ENCODE data around the gene TMEFF1. TPM values are rescaled to one million over a fixed set of nuclear protein-coding genes. Genes with fewer than 3 reads are reported as not detected.
"Not testable (repeated sequence)": the region's sequence is repeated elsewhere in the genome, so short reads cannot be mapped to it uniquely, and the experiment has no call there.

TMEFF1 gene
- total RNA-seq, 1 donor from 2014 or later = 0.13 TPM

DNA sequence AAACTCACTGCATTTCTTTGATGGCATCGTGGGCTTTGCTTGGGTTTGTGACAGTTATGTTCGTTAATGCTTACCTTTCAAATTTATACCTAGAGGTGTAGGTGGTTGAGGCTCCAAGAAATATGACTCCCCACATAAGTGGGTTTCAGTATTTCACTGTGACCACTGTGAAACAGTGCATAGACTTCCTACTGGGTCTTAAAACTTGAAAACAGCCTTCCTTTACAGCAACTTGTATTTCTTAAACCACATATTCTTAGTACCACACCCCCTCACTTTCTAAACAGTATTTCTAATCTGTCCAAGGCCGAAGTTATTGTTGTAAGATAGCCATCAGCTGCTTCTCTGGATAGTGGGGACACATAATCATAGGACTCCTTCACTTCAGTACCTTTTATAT is 48.3 kb downstream of the TMEFF1 start:
- no peaks in the 10 kb centered on the region for H3K9me3 Mint-ChIP-seq
- DNase-seq (ENCODE audit: low spot score) = no peak
- H3K4me1 Mint-ChIP-seq (ENCODE audit: low read depth) = no peaks in the 10 kb centered on the region
- H3K27me3 Mint-ChIP-seq (ENCODE audit: insufficient read depth) = no peaks in the 10 kb centered on the region
- H3K27ac Mint-ChIP-seq = no peak overlapping the region
- intact Hi-C loops (cut with micrococcal nuclease) = no loop called here
- no peaks in the 10 kb centered on the region for H3K36me3 Mint-ChIP-seq (ENCODE audit: low read depth)
- H3K4me3 Mint-ChIP-seq = no peak overlapping the region

- H3K4me1 Mint-ChIP-seq (ENCODE audit: low read depth) = no peaks in the 10 kb centered on the region
- H3K9me3 Mint-ChIP-seq = no peaks in the 10 kb centered on the region
- H3K27me3 Mint-ChIP-seq (ENCODE audit: insufficient read depth) = no peaks in the 10 kb centered on the region
- H3K36me3 Mint-ChIP-seq (ENCODE audit: low read depth) = no peaks in the 10 kb centered on the region
- no peak overlapping the region for H3K27ac Mint-ChIP-seq
- DNase-seq (ENCODE audit: low spot score) = no peak
- H3K4me3 Mint-ChIP-seq = no peak overlapping the region
- intact Hi-C loops (cut with micrococcal nuclease) = no loop called here
Measured at GRCh38 chr9:100525563-100525962, 52.6 kb downstream of the TMEFF1 start.

DNA sequence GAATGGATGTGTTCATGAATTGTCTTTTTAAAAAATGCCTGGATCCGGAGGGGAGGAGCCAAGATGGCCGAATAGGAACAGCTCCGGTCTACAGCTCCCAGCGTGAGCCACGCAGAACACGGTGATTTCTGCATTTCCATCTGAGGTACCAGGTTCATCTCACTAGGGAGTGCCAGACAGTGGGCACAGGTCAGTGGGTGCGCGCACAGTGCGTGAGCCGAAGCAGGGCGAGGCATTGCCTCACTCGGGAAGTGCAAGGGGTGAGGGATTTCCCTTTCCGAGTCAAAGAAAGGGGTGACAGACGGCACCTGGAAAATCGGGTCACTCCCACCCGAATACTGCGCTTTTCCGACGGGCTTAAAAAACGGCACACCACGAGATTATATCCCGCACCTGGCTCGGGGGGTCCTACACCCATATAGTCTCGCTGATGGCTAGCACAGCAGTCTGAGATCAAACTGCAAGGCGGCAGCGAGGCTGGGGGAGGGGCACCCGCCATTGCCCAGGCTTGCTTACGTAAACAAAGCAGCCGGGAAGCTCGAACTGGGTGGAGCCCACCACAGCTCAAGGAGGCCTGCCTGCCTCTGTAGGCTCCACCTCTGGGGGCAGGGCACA is 54.3 kb downstream of the TMEFF1 start:
- H3K9me3 Mint-ChIP-seq; intact Hi-C loops (cut with micrococcal nuclease); H3K4me3 Mint-ChIP-seq; H3K36me3 Mint-ChIP-seq (ENCODE audit: low read depth); H3K27ac Mint-ChIP-seq; DNase-seq (ENCODE audit: low spot score); H3K27me3 Mint-ChIP-seq (ENCODE audit: insufficient read depth); H3K4me1 Mint-ChIP-seq (ENCODE audit: low read depth): not testable (repeated sequence)

GRCh38 chr9:100534401-100534800 is 61.5 kb downstream of the TMEFF1 start:
- H3K36me3 Mint-ChIP-seq (ENCODE audit: low read depth) = no peaks in the 10 kb centered on the region
- peaks cover 3% of the 10 kb centered on the region for H3K27me3 Mint-ChIP-seq (ENCODE audit: insufficient read depth)
- H3K4me3 Mint-ChIP-seq = no peak overlapping the region
- H3K4me1 Mint-ChIP-seq (ENCODE audit: low read depth) = no peaks in the 10 kb centered on the region
- no peak for DNase-seq (ENCODE audit: low spot score)
- intact Hi-C loops (cut with micrococcal nuclease) = no loop called here
- H3K27ac Mint-ChIP-seq = no peak overlapping the region
- H3K9me3 Mint-ChIP-seq = no peaks in the 10 kb centered on the region

GRCh38 chr9:100540327-100540726 is 67.4 kb downstream of the TMEFF1 start:
- H3K27me3 Mint-ChIP-seq (ENCODE audit: insufficient read depth) = no peaks in the 10 kb centered on the region

DNA sequence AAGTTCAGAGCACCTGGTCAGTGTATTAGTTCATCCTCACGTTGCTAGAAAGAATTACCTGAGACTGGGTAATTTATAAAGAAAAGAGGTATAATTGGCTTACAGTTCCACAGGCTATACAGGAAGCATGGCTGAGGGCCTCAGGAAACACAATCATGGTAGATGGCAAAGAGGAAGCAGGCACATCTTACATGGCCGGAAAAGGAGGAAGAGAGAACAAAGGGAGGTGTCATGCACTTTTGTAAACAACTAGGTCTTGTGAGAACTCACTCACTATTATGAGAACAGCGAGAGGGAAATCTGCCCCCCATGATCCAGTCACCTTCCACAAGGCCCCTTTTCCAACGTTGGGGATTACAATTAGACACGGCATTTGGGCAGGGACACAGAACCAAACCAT is 76.1 kb downstream of the TMEFF1 start:
- no peak overlapping the region for H3K27ac Mint-ChIP-seq
- no peak overlapping the region for H3K4me3 Mint-ChIP-seq
- H3K27me3 Mint-ChIP-seq (ENCODE audit: insufficient read depth) = no peaks in the 10 kb centered on the region
- no peak for DNase-seq (ENCODE audit: low spot score)
- H3K36me3 Mint-ChIP-seq (ENCODE audit: low read depth) = no peaks in the 10 kb centered on the region
- H3K9me3 Mint-ChIP-seq = peaks cover 11% of the 10 kb centered on the region
- intact Hi-C loops (cut with micrococcal nuclease) = no loop called here
- no peaks in the 10 kb centered on the region for H3K4me1 Mint-ChIP-seq (ENCODE audit: low read depth)

More at GRCh38 chr9:100540327-100540726, 67.4 kb downstream of the TMEFF1 start:
- intact Hi-C loops (cut with micrococcal nuclease) = no loop called here
- no peaks in the 10 kb centered on the region for H3K36me3 Mint-ChIP-seq (ENCODE audit: low read depth)
- H3K4me3 Mint-ChIP-seq = no peak overlapping the region
- no peaks in the 10 kb centered on the region for H3K4me1 Mint-ChIP-seq (ENCODE audit: low read depth)
- H3K9me3 Mint-ChIP-seq = peaks cover 12% of the 10 kb centered on the region
- DNase-seq (ENCODE audit: low spot score) = no peak
- H3K27ac Mint-ChIP-seq = no peak overlapping the region

GRCh38 chr9:100554935-100555401 is 82.0 kb downstream of the TMEFF1 start:
- no peak for DNase-seq (ENCODE audit: low spot score)
- Mint-ChIP-seq H3K27me3 (ENCODE audit: insufficient read depth) (no peaks in the 10 kb centered on the region), H3K36me3 (ENCODE audit: low read depth) (no peaks in the 10 kb centered on the region), H3K27ac (no peak overlapping the region), H3K9me3 (no peaks in the 10 kb centered on the region), H3K4me1 (ENCODE audit: low read depth) (no peaks in the 10 kb centered on the region), H3K4me3 (no peak overlapping the region)
- intact Hi-C loops (cut with micrococcal nuclease) = no loop called here

GRCh38 chr9:100555471-100555870 is 82.5 kb downstream of the TMEFF1 start:
- no peak for DNase-seq (ENCODE audit: low spot score)
- Mint-ChIP-seq H3K27ac (no peak overlapping the region), H3K36me3 (ENCODE audit: low read depth) (no peaks in the 10 kb centered on the region), H3K4me1 (ENCODE audit: low read depth) (no peaks in the 10 kb centered on the region), H3K9me3 (no peaks in the 10 kb centered on the region), H3K4me3 (no peak overlapping the region), H3K27me3 (ENCODE audit: insufficient read depth) (no peaks in the 10 kb centered on the region)
- intact Hi-C loops (cut with micrococcal nuclease) = no loop called here

DNA sequence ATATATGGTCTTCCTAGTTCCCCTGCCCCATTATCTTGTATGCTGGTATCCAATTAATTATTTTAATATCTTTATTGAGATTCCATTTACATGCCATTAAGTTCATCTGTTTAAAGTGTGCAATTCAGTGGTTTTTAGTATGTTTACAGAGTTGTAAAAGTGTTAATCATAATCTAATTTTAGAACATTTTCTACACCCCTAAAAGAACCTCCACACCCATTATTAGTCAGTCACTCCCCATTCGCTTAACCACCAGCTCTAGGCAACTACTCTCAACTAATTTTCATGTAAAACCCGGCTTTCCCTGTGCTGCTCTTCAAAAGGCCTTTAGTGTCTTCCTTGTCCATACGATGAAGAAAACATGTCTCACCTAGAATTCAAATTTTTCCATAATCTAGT is 84.1 kb downstream of the TMEFF1 start:
- Mint-ChIP-seq H3K4me3 (no peak overlapping the region), H3K27me3 (ENCODE audit: insufficient read depth) (no peaks in the 10 kb centered on the region), H3K27ac (no peak overlapping the region), H3K4me1 (ENCODE audit: low read depth) (no peaks in the 10 kb centered on the region), H3K36me3 (ENCODE audit: low read depth) (no peaks in the 10 kb centered on the region), H3K9me3 (no peaks in the 10 kb centered on the region)
- intact Hi-C loops (cut with micrococcal nuclease) = no loop called here
- DNase-seq (ENCODE audit: low spot score) = no peak

- Mint-ChIP-seq H3K9me3 (no peaks in the 10 kb centered on the region), H3K27ac (no peak overlapping the region), H3K4me1 (ENCODE audit: low read depth) (no peaks in the 10 kb centered on the region), H3K36me3 (ENCODE audit: low read depth) (no peaks in the 10 kb centered on the region), H3K4me3 (no peak overlapping the region), H3K27me3 (ENCODE audit: insufficient read depth) (no peaks in the 10 kb centered on the region)
- DNase-seq (ENCODE audit: low spot score) = no peak
- intact Hi-C loops (cut with micrococcal nuclease) = no loop called here
Measured at GRCh38 chr9:100561256-100561655, 88.3 kb downstream of the TMEFF1 start.

DNA sequence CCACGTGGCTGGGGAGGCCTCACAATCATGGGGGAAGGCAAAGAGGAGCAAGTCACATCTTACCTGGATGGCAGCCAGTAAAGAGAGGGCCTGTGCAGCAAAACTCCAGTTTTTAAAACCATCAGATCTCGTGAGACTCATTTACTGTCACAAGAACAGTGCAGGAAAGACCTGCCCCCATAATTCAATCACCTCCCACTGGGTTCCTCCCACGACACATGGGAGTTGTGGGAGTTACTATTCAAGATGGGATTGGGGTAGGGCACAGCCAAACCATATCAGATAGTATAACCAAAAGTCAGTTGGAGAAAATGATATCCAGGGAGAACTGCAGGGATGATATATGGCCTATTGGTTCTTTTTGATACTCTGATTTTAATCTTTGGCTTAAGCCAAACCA is 94.9 kb downstream of the TMEFF1 start:
- Mint-ChIP-seq H3K27me3 (ENCODE audit: insufficient read depth) (no peaks in the 10 kb centered on the region), H3K36me3 (ENCODE audit: low read depth) (no peaks in the 10 kb centered on the region), H3K4me1 (ENCODE audit: low read depth) (no peaks in the 10 kb centered on the region), H3K27ac (no peak overlapping the region), H3K9me3 (no peaks in the 10 kb centered on the region), H3K4me3 (no peak overlapping the region)
- intact Hi-C loops (cut with micrococcal nuclease) = no loop called here
- no peak for DNase-seq (ENCODE audit: low spot score)

DNA sequence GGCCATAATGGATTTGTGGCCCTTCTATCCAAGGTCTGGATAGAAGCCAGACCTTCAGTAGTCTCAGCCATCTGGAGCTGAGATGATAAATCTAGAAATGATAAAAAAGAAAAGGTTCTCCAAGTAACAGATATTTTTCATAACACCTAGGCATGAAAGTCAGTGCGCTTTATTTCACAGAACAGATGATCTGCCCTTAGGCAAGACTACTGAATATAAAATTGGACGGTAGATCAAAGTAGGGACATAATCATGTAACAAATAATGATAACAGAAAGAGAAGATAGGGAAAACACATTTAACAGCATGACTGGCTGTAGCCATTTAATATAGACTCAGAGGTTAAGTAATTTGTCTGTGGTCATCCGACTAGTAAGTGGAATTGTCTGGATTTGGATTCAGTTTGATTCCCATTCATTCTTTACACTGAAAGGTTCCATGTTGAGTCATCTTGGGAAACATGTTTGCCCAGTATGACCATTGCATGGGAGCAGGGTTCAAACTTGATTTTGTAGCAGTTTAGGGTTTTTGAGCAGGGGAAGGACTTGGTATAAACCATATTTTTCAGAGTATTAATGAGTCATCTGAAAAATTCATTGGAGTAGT is 100.8 kb downstream of the TMEFF1 start:
- peaks cover 4% of the 10 kb centered on the region for H3K27me3 Mint-ChIP-seq (ENCODE audit: insufficient read depth)
- DNase-seq (ENCODE audit: low spot score) = no peak
- H3K36me3 Mint-ChIP-seq (ENCODE audit: low read depth) = no peaks in the 10 kb centered on the region
- H3K27ac Mint-ChIP-seq = no peak overlapping the region
- no peak overlapping the region for H3K4me3 Mint-ChIP-seq
- H3K9me3 Mint-ChIP-seq = no peaks in the 10 kb centered on the region
- intact Hi-C loops (cut with micrococcal nuclease) = no loop called here
- H3K4me1 Mint-ChIP-seq (ENCODE audit: low read depth) = no peaks in the 10 kb centered on the region

- no peaks in the 10 kb centered on the region for H3K9me3 Mint-ChIP-seq
- intact Hi-C loops (cut with micrococcal nuclease) = no loop called here
- DNase-seq (ENCODE audit: low spot score) = no peak
- peaks cover 4% of the 10 kb centered on the region for H3K27me3 Mint-ChIP-seq (ENCODE audit: insufficient read depth)
- H3K27ac Mint-ChIP-seq = no peak overlapping the region
- no peaks in the 10 kb centered on the region for H3K4me1 Mint-ChIP-seq (ENCODE audit: low read depth)
- H3K4me3 Mint-ChIP-seq = no peak overlapping the region
- H3K36me3 Mint-ChIP-seq (ENCODE audit: low read depth) = no peaks in the 10 kb centered on the region
Measured at GRCh38 chr9:100575006-100575405, 102.1 kb downstream of the TMEFF1 start.
